NB4 (cell line): ENCODE measurements around the gene B3GNT7.

Experiments used
- DNase-seq: peaks from one replicate; pipeline ENCODE4 v3.0.0; 2010; ENCODE audit warnings: low read depth
- H3K4me3 ChIP-seq: one replicate; pipeline ENCODE4 v1.5.1; 2011; ENCODE audit warnings: mild to moderate bottlenecking, low read depth, low read length, moderate library complexity
- MYC ChIP-seq: IDR thresholded peaks from 2 replicates; pipeline ENCODE4 v1.6.1; 2011; ENCODE audit warnings: low read depth, low read length
- POLR2A ChIP-seq: IDR thresholded peaks from 2 replicates; pipeline ENCODE4 v1.6.1; 2011; ENCODE audit warnings: mild to moderate bottlenecking; ENCODE audit not compliant: insufficient read length; ENCODE audit errors: extremely low read depth
- TF ChIP-seq, protein P1 (sequence below): IDR thresholded peaks from one replicate; pipeline ENCODE4 v1.5.1; 2012; ENCODE audit warnings: low read depth, low read length
- TF ChIP-seq, protein P2 (sequence below): IDR thresholded peaks from 2 replicates; pipeline ENCODE4 v1.6.1; 2011; ENCODE audit warnings: low read depth, low read length

B3GNT7 gene

GRCh38 chr2:231387904-231388724 lies 7.4 kb upstream of the B3GNT7 start:
- TF ChIP-seq MYC, result peak; percentile 49; the same call in 1 of the 2 replicates
- TF ChIP-seq POLR2A, result peak; percentile 55
- TF ChIP-seq, protein P1, sequence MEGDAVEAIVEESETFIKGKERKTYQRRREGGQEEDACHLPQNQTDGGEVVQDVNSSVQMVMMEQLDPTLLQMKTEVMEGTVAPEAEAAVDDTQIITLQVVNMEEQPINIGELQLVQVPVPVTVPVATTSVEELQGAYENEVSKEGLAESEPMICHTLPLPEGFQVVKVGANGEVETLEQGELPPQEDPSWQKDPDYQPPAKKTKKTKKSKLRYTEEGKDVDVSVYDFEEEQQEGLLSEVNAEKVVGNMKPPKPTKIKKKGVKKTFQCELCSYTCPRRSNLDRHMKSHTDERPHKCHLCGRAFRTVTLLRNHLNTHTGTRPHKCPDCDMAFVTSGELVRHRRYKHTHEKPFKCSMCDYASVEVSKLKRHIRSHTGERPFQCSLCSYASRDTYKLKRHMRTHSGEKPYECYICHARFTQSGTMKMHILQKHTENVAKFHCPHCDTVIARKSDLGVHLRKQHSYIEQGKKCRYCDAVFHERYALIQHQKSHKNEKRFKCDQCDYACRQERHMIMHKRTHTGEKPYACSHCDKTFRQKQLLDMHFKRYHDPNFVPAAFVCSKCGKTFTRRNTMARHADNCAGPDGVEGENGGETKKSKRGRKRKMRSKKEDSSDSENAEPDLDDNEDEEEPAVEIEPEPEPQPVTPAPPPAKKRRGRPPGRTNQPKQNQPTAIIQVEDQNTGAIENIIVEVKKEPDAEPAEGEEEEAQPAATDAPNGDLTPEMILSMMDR, result peak; percentile 14
- TF ChIP-seq, protein P2, sequence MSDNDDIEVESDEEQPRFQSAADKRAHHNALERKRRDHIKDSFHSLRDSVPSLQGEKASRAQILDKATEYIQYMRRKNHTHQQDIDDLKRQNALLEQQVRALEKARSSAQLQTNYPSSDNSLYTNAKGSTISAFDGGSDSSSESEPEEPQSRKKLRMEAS, result peak; percentile 32
- DNase-seq, result peak; percentile 97
- no peak overlapping the region for H3K4me3 ChIP-seq

- no peak overlapping the region for H3K4me3 ChIP-seq
- TF ChIP-seq POLR2A, result no peak
- TF ChIP-seq, protein P2, result 0 out of 2 replicates have a peak, but pooled peaks have one; percentile 4
- DNase-seq, result no peak
Measured at GRCh38 chr2:231388725-231389346, 6.7 kb upstream of the B3GNT7 start.

DNA sequence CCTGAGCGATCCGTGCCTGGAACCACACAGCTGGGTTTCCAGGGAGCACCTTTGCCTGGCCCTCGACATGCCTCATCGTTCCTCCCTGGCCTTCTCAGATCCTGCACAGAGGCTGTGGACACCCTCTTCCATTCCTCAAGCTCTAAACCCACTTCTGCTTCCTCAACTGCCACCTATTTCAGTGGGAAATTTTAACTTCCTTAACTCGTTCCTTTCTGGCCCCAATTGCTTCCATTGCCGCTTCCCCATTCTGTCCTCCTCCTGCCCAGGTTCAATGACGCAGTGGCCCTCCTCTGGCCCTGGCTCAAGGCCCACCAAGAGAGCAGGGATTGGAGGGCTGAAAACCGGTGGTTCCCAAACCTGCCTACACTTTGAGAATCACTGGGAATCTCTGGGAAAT lies 4.8 kb upstream of the B3GNT7 start:
- no peak for TF ChIP-seq MYC
- TF ChIP-seq, protein P1, result no peak
- TF ChIP-seq, protein P2, result no peak
- no peak for TF ChIP-seq POLR2A
- DNase-seq, result peak; percentile 55
- no peak overlapping the region for H3K4me3 ChIP-seq

DNA sequence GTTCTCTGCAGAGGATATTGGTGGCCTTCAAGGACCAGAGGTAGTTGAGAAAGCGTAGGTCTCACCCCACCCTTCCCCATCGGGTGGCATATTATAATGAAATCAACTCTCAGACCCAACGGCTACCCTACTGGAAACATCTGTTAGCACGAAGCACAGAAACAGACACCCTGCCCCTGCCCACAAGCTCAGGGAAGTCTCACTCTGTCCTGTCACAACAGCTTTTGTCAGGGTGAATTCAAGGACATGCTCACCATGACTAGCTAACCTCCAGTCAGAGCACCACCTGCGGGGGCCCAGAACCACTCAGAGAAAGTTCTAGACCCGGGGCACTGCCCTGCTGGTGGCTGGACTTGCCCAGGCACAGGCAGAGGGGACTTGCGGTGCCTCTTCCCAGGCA lies 3.5 kb upstream of the B3GNT7 start:
- TF ChIP-seq POLR2A (peak; percentile 27), MYC (peak; percentile 73)
- TF ChIP-seq, protein P1, result no peak
- TF ChIP-seq, protein P2, result peak; percentile 58; the same call in 1 of the 2 replicates
- DNase-seq, result peak; percentile 89
- no peak overlapping the region for H3K4me3 ChIP-seq

GRCh38 chr2:231392431-231393148 lies 2.9 kb upstream of the B3GNT7 start:
- H3K4me3 ChIP-seq, result no peak overlapping the region
- DNase-seq, result no peak
- TF ChIP-seq POLR2A (no peak), MYC (no peak)
- TF ChIP-seq, protein P1, result no peak
- TF ChIP-seq, protein P2, result no peak
